ENCODE measurements around the gene ZACN.

Gene ZACN

DNA sequence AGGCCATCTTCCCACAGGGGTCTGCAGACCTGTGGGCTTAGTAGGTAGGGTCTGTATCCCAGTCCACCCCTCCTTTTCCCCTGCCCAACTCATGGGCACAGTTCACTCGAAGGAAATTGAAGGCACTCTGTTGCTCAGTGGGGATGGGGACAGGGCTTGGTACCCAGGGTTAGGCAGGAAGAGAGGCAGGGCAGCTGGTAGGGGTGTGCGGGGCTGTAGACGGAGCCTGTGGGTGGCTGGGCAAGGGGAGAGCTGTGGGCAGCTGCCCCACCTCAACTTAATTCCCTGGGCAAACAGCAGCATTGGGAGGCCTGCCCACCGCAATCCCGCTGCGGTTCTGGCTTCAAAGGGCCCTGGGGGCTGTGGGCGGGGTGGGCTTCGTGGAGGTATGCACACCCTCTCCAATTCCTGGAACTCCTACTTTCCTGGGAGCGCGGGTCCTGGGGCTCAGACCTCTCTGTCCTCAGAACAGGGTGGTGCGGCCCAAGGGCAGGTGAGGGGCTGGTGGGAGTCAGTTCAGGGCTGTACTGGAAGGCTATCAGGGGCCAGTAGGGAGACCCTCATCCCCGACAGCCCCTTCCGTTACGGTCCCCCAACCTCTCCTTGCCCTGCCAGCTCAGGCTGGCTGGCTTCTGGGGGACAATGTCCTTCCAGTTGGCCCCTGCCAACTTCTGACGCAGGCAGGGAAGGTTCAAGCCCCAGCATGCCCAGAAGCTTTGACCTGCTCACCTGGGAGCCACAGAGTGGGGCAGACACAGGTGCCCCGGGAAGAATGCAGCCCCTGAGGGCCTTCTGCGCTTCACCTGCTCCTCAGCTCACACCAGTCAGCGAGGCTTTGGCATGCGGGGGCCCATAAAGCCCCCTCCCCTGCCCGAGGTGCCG lies 53.0 kb downstream of the ZACN start:
- DNase-seq (ENCODE audit: low read depth, low spot score), result no peak

Measured in iPS DF 19.7 (cell line).